Nephron (organoid): Measurements from ENCODE around the gene GSTM4.
"Not testable (repeated sequence)": the region's sequence is repeated elsewhere in the genome, so short reads cannot be mapped to it uniquely, and the experiment has no call there.

Experiments
- H3K27ac Mint-ChIP-seq, 3 experiments: 2 replicates each; pipeline ENCODE4 v1.8.0; 2020; ENCODE audit warnings: mixed read lengths in 3 of 3, mild to moderate bottlenecking in 2 of 3, moderate library complexity in 1 of 3
- H3K27me3 Mint-ChIP-seq: 2 replicates; pipeline ENCODE4 v1.8.0; 2021; ENCODE audit warnings: low read depth, mild to moderate bottlenecking, moderate library complexity, mixed read lengths
- H3K36me3 Mint-ChIP-seq: 2 replicates; pipeline ENCODE4 v1.8.0; 2020; ENCODE audit warnings: low read depth, mixed read lengths
- H3K4me1 Mint-ChIP-seq: 2 replicates; pipeline ENCODE4 v1.8.0; 2020; ENCODE audit warnings: mixed read lengths
- H3K4me3 Mint-ChIP-seq, 3 experiments: 2 replicates each; pipeline ENCODE4 v1.8.0; 2020; ENCODE audit warnings: mild to moderate bottlenecking in 3 of 3, mixed read lengths in 3 of 3, moderate library complexity in 2 of 3
- H3K9me3 Mint-ChIP-seq: 2 replicates; pipeline ENCODE4 v1.8.0; 2020; ENCODE audit warnings: mixed read lengths
- CTCF ChIP-seq, 3 experiments: fragments of 200-600 bp; sonication (generic); IDR thresholded peaks; one replicate each; pipeline ENCODE4 v1.5.0; 2021; ENCODE audit warnings: antibody characterized with exemption in 3 of 3; ENCODE audit not compliant: unreplicated experiment in 3 of 3

Gene GSTM4

GRCh38 chr1:109664671-109665070 is 8.8 kb downstream of the GSTM4 start:
- no peak overlapping the region for H3K4me3 Mint-ChIP-seq
- no peaks in the 10 kb centered on the region for H3K9me3 Mint-ChIP-seq
- peaks cover 21% of the 10 kb centered on the region for H3K4me1 Mint-ChIP-seq
- H3K36me3 Mint-ChIP-seq = peaks cover 24% of the 10 kb centered on the region
- no peaks in the 10 kb centered on the region for H3K27me3 Mint-ChIP-seq
- H3K27ac Mint-ChIP-seq = no peak overlapping the region
- TF ChIP-seq CTCF (IDR thresholded peaks at IDR 0.05; ENCODE audit: unreplicated experiment in 3 of 3) = no peak

DNA sequence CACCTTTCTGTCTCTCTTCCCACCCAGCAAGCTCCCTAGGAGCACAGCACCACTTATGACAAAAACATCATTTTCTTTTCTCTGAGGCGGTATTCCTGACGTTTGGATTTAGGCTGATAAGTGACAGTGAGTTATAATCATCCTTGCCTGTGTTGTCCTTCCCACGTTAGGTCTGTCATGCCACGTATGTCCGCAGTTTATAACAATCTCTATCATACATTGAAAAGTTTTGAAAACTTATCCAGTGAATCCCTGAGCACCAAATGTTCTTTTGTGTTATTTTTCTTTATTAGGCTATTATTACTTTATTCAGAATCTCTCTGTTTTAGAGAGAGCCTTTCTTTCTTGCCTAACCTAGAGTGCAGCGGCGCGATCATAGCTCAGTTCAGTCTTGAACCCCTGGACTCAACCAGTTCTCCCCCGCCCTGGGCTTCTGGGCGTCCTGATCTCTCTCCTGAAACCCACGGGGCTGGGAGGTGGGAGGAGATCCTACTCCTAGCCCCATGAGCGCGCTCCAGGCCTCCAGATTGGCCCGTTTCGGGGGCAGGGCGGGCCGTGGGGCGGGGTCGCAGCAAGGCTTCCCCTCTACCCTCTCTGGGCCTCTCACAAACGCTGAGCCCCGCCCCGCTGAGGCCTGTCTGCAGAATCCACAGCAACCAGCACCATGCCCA is 11.7 kb downstream of the GSTM4 start, which contains the start of gene GSTM2:
TSS of gene GSTM2 (plus strand) at position 606 of the 671 bp plus-strand sequence. CDS start at position 665, 59 bp downstream.
- H3K27ac Mint-ChIP-seq = peak within 1 kb of the TSS; percentile 79 to 86 (median 82)
- peaks cover 24% of the 10 kb centered on the region for H3K36me3 Mint-ChIP-seq
- H3K9me3 Mint-ChIP-seq = no peaks in the 10 kb centered on the region
- no peaks in the 10 kb centered on the region for H3K27me3 Mint-ChIP-seq
- TF ChIP-seq CTCF (IDR thresholded peaks at IDR 0.05; ENCODE audit: unreplicated experiment in 3 of 3) = no peak
- peaks cover 15% of the 10 kb centered on the region for H3K4me1 Mint-ChIP-seq
- H3K4me3 Mint-ChIP-seq = peak within 1 kb of the TSS; percentile 91 to 93 (median 91)

GRCh38 chr1:109668123-109668775 is 12.3 kb downstream of the GSTM4 start:
- Mint-ChIP-seq H3K27ac (peak overlapping the region; percentile 79 to 86 (median 82)), H3K4me3 (peak overlapping the region; percentile 91 to 93 (median 91)), H3K36me3 (peaks cover 28% of the 10 kb centered on the region), H3K27me3 (no peaks in the 10 kb centered on the region), H3K9me3 (no peaks in the 10 kb centered on the region), H3K4me1 (peaks cover 15% of the 10 kb centered on the region)
- TF ChIP-seq CTCF (IDR thresholded peaks at IDR 0.05; ENCODE audit: unreplicated experiment in 3 of 3) = no peak

DNA sequence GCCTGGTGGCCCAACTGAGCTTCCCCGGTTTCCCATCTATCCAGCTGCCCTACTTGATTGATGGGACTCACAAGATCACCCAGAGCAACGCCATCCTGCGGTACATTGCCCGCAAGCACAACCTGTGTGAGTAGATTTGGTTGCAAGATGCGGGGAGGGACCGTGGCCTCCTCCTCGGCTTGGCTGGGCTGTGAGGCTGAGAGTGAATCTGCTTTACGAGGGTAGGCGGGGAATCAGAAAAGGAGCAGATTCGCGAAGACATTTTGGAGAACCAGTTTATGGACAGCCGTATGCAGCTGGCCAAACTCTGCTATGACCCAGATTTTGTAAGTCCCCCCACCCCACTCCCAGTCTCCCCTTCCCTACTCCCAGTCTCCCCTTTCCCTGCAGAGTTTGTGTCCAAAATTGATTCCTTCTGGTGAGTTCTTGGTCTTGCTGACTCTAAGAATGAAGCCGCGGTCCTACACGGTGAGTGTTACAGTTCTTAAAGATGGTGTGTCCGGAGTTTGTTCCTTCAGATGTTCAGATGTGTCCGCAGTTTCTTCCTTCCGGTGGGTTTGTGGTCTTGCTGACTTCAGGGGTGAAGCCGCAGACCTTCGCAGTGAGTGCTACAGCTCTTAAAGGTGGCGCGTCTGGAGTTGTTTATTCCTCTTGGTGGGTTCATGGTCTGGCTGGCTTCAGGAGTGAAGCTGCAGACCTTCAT is 13.5 kb downstream of the GSTM4 start:
- Mint-ChIP-seq H3K4me3 (peak overlapping the region; percentile 68 to 82 (median 82)), H3K4me1 (peaks cover 15% of the 10 kb centered on the region), H3K27me3 (no peaks in the 10 kb centered on the region), H3K36me3 (peaks cover 33% of the 10 kb centered on the region), H3K9me3 (no peaks in the 10 kb centered on the region), H3K27ac (peak overlapping the region in 2 of 3 experiments; percentile 31 to 33)
- TF ChIP-seq CTCF (IDR thresholded peaks at IDR 0.05; ENCODE audit: unreplicated experiment in 3 of 3) = no peak

DNA sequence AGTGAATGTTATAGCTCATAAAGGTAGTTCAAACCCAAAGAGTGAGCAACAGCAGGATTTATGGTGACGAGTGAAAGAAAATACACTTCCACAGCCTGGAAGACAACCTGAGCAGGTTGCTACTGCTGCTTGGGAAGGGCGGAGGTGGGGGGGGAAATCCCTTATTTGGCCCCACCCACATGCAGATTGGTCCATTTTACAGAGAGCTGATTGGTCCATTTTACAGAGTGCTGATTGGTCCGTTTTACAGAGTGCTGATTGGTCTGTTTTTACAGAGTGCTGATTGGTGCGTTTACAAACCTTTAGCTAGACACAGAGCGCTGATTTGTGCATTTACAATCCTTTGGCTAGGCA is 14.0 kb downstream of the GSTM4 start:
- peak overlapping the region; percentile 68 to 82 (median 82) for H3K4me3 Mint-ChIP-seq
- H3K9me3 Mint-ChIP-seq, H3K27me3 Mint-ChIP-seq: not testable (repeated sequence)
- peaks cover 33% of the 10 kb centered on the region for H3K36me3 Mint-ChIP-seq
- H3K27ac Mint-ChIP-seq = peak overlapping the region in 1 of 3 experiments; percentile 31
- H3K4me1 Mint-ChIP-seq = peaks cover 15% of the 10 kb centered on the region

DNA sequence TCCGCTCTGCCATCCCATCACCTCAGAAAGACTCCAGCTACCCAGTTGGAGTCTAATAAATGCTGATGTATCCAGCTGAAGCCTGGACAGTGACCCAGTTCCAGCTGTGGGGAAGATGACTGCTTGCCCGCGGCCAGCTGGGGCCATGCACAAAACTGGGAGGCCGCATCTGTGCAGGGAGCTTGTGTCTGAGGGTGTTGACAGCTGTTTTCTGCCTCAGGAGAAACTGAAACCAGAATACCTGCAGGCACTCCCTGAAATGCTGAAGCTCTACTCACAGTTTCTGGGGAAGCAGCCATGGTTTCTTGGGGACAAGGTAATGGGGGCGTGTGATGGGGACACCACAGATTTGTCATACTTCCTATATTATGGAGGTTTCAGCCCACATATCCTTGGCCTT is 15.2 kb downstream of the GSTM4 start:
- peak overlapping the region in 2 of 3 experiments; percentile 36 to 64 for H3K4me3 Mint-ChIP-seq
- H3K27me3 Mint-ChIP-seq = no peaks in the 10 kb centered on the region
- peaks cover 31% of the 10 kb centered on the region for H3K36me3 Mint-ChIP-seq
- H3K4me1 Mint-ChIP-seq = peaks cover 15% of the 10 kb centered on the region
- H3K27ac Mint-ChIP-seq = no peak overlapping the region
- TF ChIP-seq CTCF (IDR thresholded peaks at IDR 0.05; ENCODE audit: unreplicated experiment in 3 of 3) = no peak
- H3K9me3 Mint-ChIP-seq = no peaks in the 10 kb centered on the region

DNA sequence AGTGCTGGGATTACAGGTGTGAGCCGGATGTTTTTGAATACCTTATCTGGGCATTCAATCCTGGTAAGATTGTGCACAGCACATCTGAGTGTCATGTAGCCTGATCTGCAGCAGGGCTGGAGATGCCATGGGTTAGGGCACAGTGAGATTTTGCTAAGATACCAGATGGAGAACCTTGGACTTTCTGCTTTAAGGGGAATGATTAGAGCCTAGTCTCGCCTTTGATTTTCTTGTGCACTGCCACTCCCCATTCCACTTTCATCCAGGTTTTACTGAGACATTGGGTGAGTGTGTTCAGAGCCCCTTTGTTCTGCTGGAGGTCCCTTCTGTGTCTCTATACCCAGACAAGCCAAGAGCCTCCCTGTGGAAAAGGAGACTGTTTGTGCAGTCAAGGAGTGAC is 18.0 kb downstream of the GSTM4 start:
- H3K27me3 Mint-ChIP-seq, H3K27ac Mint-ChIP-seq, H3K9me3 Mint-ChIP-seq, H3K4me3 Mint-ChIP-seq: not testable (repeated sequence)
- H3K4me1 Mint-ChIP-seq = peaks cover 14% of the 10 kb centered on the region
- peaks cover 35% of the 10 kb centered on the region for H3K36me3 Mint-ChIP-seq

- not testable (repeated sequence) for H3K9me3 Mint-ChIP-seq, H3K27me3 Mint-ChIP-seq, H3K4me1 Mint-ChIP-seq, H3K27ac Mint-ChIP-seq, H3K4me3 Mint-ChIP-seq
- H3K36me3 Mint-ChIP-seq = peaks cover 17% of the 10 kb centered on the region
Observed at GRCh38 chr1:109676683-109677381, 20.9 kb downstream of the GSTM4 start.
